GM18508 (cell line): ENCODE results near the gene SIGLEC11.
"Not testable (repeated sequence)": the region's sequence is repeated elsewhere in the genome, so short reads cannot be mapped to it uniquely, and the experiment has no call there.

Source experiments
- ATAC-seq: cut with Tn5 transposase; IDR thresholded peaks from one replicate; pipeline ENCODE4 v1.9.1; 2021; ENCODE audit warnings: moderate number of reproducible peaks; ENCODE audit not compliant: insufficient read depth, unreplicated experiment

Gene SIGLEC11

DNA sequence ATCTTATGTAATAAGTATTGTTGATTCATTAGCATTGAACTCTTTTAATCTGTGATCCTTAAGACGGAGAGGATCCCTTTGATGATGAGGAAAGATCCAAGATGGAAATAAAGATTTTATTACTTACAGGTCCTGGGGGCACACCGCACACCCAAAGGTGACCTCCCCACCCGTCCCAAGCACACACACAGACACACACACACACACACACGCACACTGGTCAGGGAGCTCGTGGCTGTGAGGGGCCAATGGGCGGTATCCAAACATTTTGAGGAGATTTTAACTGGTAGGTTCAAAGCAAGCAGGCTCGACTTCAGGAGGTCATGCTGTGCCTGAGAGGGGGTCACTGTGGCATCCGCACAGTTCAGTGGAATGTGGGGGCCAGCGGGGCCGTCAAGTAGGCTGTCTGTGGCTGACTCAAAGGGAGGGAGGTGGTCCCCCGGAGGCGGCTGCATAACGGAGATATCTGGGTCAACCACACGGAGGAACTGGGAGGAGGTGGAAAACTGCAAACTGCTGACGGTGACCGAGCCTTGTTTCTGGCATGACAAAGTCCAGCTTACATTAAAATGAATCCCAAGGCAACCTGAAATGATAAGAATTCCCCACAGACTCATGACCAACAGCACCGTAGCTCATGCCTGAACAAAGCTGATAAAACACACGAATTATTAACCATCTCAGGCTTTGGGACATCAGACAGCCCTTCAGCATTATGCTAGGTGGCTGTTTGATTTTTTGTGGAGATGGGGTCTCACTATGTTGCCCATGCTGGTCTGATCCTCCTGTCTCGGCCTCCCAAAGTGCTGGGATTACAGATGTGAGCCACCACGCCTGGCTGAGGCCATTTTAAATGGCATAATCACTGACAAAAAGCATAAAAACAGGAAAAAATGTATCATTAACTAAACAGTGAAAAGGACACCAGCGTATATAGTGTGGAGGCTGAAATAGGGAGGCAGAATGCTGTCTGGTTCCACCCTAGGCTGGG lies 20.9 kb upstream of the SIGLEC11 start:
- no peak for ATAC-seq

DNA sequence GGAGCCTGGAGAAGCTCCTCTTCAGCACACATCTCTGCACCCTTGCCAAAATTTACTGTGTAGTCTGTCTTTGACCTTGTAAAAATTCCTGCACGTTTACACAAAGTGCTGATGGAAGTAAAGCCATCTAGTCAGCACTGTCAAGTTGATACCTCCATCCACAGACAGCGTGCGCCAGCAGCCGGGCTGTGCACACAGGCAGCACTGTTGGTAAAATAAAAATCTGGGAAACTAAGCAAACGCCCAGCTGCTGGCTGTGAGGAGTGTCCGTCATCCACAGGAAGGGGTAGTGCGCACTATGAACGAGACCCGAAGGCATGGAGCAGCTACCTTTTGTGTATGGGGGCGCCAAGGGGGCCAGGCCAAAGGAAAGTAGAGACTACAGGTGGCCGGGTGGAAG lies 17.4 kb upstream of the SIGLEC11 start:
- ATAC-seq: no peak

DNA sequence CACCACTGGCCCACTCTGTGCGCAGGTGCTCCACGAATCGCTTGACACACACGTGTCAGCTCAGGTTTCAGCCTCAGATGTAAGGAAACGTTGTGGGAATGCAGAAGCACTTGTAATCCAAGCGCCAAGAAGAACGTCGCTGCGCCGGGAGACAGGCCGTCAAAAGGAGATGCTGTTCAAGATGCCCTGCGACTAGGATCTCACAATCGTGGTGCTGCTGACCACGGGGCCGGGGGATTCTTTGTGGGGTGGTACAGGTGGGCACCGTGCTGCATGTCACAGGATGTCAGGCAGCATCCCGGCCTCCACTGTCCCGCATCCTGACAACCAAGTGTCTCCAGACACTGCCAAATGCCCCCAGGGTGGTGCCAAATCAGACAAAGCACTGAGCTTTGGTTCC lies 16.9 kb upstream of the SIGLEC11 start:
- no peak for ATAC-seq

DNA sequence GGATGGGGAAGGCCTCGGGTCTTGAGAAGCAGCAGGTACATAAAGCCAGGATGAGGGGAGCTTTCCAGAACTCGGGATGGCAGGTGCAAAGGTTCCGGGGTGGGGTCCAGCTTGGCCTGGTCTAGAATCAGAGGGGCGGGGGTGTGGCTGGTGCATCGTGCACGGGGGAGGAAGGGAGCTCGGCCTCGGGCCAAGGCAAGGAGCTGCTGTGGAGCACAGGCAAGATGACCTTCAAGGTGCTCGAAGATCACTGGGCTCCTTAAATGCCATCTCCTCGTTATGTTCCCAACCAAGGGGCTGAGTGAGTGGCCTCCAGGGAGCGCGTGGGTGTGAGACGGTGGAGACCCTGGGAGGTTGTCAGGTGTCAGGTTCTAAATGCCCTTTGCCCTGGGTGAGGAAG lies 16.1 kb upstream of the SIGLEC11 start:
- ATAC-seq: no peak

DNA sequence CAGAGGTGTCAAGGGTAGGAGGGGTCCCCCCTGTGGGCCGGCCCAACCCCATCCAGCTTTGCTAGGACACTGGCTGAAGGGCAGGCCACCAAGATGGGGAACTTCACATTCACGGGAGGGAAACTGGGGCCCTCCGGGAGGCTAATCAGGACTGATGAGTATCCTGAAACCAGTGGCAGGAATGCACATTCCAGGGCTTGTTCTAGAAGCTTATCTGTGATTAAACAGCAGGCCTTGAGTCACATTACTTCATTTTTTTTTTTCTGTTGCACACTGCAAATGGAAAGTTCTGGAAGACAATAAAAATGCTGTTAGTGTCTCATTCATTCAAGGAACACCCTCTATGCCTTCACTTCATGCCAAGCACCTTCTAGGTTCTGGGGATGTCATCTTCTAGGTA lies 15.5 kb upstream of the SIGLEC11 start:
- no peak for ATAC-seq

DNA sequence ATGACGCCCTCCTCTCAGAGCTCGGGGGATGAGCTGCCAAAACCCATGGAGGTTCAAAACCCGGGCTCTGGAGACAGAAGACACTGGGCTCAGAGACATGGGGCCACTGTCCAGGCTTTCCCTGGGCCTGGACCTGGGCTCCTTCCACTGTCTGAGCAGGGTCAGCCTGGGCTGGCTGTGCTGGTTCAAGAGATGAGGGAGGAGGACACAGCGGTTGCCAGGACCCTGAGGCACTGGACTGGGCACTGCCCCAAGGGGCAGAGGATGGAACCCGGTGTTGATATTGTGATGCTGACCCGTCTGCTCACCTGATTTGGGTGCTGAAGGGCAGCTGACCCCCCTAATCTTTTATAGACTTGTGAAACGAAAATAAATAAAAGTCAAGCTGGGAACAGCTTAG lies 14.1 kb upstream of the SIGLEC11 start:
- no peak for ATAC-seq

DNA sequence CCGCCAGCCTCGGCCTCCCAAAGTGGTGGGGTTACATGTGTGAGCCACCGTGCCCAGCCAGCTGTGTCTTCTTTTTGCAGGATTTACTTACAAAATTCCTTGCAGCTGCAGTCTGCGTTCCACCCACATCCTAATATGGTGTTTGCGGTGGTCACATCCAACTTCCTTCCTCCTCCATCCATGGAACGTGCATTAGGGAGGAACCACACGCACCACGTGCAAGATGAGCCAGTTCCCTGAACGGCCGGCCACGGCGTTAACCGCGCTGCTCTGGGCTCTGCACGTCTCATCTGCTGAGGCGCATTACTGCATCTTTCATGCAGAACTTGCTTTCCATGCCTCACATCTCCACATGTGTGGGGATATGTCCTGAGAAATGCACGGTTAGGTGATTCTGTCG lies 13.0 kb upstream of the SIGLEC11 start:
- no peak for ATAC-seq

DNA sequence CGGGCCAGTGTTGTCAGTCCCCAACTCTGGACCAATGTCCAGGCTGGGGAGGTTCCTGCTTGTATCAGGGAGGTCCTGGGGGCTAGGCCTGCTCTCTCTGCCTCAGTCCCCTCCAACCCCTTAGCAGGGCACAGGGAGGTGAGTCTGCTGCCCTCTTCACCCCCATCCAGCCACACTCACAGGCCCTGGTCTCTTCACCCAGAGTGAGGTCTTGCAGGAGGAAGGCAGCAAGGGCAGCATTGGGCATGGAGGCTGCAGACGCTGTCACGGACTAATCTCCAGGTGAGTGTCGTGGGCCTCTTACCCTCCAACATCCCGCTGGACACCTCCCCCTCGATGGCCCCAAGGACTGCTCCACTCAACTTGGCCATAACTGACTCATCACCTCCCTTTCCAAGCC lies 11.9 kb upstream of the SIGLEC11 start:
- no peak for ATAC-seq

DNA sequence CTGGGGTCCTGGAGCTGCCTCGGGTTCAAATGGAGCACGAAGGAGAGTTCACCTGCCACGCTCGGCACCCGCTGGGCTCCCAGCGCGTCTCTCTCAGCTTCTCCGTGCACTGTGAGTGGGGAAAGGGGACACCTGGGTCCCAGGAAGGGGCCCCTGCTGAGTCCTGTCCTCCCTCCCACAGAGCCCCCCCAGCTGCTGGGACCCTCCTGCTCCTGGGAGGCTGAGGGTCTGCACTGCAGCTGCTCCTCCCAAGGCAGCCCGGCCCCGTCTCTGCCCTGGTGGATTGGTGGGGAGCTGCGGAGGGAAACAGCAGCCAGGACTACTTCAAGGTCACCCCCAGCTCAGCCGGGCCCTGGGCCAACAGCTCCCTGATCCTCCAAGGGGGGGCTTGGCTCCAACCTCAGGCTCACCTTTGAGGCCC lies 11.0 kb upstream of the SIGLEC11 start:
- no peak for ATAC-seq

DNA sequence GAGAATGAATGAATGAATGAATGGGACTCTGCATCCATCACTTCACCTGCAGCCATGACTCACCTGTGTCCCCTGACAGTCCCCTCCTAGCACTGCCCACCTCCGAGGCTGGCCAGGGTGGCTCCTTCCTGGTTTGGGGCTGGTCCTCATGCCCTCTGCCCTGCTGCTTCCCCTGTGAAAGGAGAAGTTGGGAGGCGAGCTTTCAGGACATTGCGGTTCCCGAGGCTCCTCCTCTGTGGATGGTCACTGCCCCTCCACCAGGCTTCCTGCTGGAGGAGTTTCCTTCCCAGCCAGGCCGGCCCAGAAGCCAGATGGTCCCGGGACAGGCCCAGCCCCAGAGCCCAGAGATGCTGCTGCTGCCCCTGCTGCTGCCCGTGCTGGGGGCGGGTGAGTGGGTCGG lies 8.4 kb upstream of the SIGLEC11 start:
- ATAC-seq: not testable (repeated sequence)

DNA sequence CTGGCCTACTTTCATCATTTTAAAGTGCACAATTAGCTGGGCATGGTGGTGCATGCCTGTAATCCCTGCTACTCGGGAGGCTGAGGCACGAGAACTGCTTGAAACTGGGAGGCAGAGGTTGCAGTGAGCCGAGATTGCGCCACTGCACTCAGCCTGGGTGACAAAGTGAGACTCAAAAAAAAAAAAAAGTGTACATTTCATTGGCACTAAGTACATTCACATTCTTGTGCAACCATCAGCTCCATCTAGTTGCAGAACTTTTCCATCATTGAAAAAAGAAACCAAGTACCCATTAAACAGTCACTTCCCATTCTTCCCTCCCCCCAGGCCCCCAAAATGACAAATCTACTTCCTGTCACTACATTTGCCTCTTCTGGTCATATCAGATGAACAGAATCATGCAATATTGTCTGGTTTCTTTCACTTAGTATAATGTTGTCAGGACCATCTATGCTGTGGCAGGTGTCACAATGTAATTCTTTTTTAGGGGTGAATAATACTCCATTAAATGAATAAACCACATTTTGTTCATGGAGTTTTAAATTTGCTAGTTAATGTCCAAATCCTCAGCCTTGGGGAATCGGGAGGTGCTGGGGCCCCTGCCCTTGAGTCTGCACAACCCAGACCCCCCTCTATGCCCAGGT lies 7.4 kb upstream of the SIGLEC11 start:
- ATAC-seq: no peak

DNA sequence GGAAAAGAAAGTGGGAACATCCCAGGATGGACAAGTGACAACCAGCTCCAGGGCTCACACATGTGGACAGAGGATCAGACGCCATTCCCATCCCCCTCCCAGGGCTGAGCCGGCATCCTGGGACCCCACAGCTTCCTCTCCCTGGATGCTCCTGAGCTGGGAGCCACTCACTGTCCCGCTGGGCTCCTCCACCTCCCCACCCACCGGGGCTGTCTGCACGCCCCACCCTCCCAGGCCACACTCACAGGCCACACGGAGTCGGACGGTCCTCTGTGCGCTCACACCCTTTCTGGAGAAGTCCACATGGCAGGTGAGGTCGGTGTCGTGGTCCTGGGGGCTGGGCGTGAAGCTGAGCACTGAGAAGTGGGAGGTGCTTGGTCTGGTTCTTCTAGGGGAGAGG lies 1.1 kb downstream of the SIGLEC11 start:
- not testable (repeated sequence) for ATAC-seq

DNA sequence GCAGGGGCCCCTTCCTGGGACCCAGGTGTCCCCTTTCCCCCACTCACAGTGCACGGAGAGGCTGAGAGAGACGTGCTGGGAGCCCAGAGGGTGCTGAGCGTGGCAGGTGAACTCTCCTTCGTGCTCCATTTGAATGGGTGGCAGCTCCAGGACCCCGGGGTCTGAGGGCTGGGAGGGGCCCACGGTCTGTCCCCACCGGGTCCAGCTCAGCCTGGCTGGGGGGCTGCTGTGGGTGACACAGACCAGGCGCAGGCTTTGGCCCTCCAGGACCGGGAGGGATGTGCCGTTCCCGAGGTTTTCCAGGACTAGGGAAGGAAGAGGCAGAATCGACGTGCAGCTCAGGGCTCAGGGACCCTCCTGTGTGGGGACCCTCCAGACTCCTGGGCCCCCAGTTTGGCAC lies 2.4 kb downstream of the SIGLEC11 start:
- not testable (repeated sequence) for ATAC-seq

DNA sequence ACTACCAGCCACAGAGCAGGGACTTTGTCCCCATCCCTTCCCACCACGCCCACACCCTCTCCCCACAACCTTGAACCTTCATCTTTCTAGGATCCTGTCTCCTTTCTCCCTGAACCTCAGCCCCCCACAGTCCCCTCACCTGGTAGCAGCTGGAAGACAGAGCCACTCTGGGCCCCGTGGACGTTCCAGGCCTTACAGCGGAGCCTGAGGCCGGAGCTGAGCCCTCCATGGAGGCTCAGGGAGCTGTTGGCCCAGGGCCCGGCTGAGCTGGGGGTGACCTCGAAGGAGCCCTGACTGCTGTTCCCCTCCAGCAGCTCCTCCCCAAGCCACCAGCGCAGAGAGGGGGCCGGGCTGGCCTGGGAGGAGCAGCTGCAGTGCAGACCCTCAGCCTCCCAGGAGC lies 2.8 kb downstream of the SIGLEC11 start:
- not testable (repeated sequence) for ATAC-seq

DNA sequence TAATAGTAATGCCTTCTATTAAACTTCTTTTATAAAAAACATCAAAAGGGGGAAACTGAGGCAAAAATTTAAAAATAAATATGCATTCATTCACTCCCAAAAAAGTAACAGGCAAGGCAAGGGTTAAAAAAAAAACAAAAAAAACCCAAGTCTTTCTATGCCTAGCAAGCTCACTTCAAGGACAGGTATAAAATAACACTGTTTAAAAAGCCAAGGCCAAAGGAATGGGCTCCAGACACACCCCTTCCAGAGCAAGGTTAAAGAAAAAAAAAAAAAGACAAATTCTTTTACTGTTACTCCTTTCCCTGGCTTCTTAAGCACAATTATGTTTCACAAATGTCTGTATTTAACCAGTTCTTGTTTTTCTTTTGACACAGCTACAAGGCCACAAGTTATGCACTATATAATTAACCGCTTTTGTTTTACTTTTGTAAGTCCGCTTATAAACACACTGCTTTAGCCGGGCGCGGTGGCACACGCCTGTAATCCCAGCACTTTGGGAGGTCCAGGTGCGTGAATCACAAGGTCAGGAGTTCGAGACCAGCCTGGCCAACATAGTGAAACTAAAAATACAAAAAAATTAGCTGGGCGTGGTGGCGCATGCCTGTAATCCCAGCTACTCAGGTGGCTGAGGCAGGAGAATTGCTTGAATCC lies 3.6 kb downstream of the SIGLEC11 start:
- ATAC-seq: no peak

DNA sequence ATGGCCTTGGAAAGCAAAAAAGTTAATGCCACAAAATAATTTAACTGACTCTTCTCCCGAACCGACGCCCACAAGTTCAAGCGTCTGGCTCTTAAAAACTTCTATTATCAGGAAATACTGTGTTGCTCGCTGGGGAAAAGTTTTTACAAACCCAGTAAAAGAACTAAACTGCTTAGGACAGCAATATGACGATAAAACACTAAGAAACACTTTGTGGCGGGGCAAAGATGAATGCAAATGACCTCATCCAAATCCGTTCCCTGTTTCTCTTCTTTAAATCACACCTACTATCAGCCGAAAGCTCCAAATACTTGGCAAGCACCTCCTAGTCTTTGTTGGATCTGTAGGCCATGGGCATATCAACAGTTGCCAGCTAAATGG lies 4.9 kb downstream of the SIGLEC11 start:
- ATAC-seq: no peak

DNA sequence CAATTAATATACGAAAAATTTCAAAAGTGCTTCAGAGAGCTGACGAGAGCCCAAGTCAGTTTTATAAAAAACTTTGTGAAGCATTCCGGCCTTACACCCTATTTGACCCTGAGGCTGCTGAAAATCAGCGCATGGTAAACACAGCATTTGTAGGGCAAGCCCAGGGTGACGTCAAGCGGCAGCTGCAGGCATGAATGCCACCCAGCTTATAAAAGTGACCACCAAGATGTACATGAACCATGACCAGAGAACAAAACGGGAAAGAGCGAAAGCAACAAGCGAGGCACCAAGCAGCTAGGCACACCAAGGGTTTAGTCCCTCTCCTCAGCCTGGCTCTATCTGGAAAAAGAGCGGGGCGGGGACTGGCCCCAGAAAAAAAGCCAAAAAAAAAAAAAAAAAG lies 6.0 kb downstream of the SIGLEC11 start:
- no peak for ATAC-seq

DNA sequence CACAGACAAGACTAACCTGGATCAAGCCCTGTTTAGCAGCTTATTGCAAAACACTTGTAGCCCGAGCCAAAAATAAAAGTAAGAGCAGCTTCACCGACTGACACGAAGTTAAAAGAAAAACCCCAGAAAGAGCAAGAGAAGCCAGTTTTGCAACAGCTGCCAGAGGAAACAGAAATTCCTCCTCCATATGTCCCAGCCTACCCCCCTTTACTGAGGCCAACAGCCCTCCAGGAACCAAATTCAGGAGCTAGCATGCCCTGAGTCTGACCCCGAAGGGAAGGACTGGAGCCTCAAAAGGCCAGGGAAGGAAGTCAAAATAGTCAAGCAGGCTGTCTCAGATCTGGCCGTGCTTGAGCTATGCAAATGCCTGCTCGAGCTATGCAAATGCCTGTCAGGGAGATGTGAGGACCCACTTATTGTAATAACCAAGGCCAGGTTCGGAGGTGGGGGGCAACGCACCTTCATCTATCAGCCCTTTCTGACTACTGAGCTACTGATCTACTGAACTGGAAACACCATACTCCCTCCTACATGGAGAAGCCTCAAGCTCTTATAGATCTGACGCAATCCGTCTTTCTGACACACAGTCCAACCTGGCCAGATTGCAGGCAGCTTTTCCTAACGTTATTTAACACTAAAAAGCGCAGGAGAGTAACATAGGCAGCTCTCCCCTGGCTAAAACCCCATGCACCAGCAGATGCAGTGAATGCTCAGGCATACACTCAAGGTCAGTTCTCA lies 6.7 kb downstream of the SIGLEC11 start:
- no peak for ATAC-seq

DNA sequence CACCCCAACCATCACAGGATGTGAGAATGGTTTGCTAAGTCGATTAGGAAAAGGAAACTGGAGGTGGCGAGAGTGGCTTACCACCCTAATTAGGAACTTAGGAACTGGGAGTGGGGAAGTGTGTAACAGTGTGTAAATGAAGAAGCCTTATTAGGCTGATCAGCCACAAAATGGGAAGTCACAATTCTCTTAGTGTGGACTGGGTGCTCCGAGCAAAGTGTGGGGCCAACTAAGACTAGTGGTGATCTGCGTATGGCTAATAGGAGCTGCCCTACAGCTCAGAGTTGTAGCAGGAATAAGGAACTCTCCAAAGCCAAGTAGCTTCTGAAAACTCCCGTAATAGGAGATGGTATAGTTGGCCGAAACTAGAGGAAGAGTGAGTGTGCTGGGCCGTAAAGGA lies 7.6 kb downstream of the SIGLEC11 start:
- ATAC-seq: no peak

DNA sequence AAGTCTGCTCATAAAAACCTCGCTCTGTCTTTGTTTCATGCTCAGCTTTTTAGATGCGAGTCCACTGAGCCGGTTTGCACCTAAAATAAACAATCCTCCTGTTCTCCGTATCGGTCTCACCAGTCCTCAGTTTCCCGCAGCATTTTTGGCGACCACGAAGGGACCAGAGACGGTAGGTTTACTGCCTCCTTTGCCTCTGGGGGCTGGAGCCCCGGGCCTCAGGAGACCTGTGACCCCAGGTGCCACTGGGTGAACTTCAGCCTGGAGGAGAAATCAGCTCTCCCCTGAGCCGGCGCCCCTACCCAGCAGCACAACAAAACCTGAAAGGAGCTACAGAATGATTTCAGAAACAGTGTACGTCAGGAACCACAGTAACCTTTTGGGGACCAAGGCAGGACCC lies 8.1 kb downstream of the SIGLEC11 start:
- ATAC-seq: no peak

DNA sequence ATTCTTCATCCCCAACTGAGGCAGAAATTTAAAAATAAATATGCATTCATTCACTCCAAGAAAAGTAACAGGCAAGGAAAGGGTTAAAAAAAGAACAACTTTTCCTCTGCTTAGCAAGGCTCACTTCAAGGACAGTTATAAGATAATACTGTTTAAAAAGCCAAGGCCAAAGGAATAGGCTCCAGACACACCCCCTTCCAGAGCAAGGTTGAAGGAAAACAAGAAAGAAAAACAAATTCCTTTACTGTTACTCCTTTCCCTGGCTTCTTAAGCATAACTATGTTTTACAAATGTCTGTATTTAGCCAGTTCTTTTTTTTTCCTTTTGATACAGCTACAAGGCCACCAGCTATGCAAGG lies 8.5 kb downstream of the SIGLEC11 start:
- no peak for ATAC-seq
